Stimulated activated CD4-positive, alpha-beta T cell treated with anti-CD3 and anti-CD28 coated beads, TNF-alpha, amount 100 ng/mL, for 24 hours (primary cell): Measurements from ENCODE around the gene SH3BP2.
A peak's percentile ranks its signal among the peaks of the same experiment; 100 is the strongest.
"Not testable (repeated sequence)": the region's sequence is repeated elsewhere in the genome, so short reads cannot be mapped to it uniquely, and the experiment has no call there.

Experiments
- DNase-seq, 3 experiments: peaks; one replicate each; pipeline ENCODE4 v3.0.0-alpha.2; 2020; ENCODE audit warnings: low read depth in 3 of 3

SH3BP2 gene

GRCh38 chr4:2762486-2763370 is 30.2 kb upstream of the SH3BP2 start:
- not testable (repeated sequence) for DNase-seq

GRCh38 chr4:2763511-2763967 is 29.3 kb upstream of the SH3BP2 start:
- DNase-seq = no peak

- no peak for DNase-seq
Measured at GRCh38 chr4:2765832-2766526, 26.9 kb upstream of the SH3BP2 start.

GRCh38 chr4:2767046-2767704 is 25.7 kb upstream of the SH3BP2 start:
- no peak for DNase-seq

- DNase-seq = no peak
Measured at GRCh38 chr4:2767705-2768074, 25.2 kb upstream of the SH3BP2 start.

- DNase-seq = no peak
Measured at GRCh38 chr4:2768124-2768523, 24.8 kb upstream of the SH3BP2 start.

GRCh38 chr4:2768921-2769336 is 24.0 kb upstream of the SH3BP2 start:
- no peak for DNase-seq

GRCh38 chr4:2771264-2771663 is 21.6 kb upstream of the SH3BP2 start:
- no peak for DNase-seq

GRCh38 chr4:2780643-2781042 is 12.2 kb upstream of the SH3BP2 start:
- DNase-seq = not testable (repeated sequence)

- no peak for DNase-seq
Measured at GRCh38 chr4:2781911-2782310, 11.0 kb upstream of the SH3BP2 start.

GRCh38 chr4:2783790-2784189 is 9.1 kb upstream of the SH3BP2 start:
- no peak for DNase-seq

- DNase-seq = no peak
Measured at GRCh38 chr4:2785613-2786012, 7.3 kb upstream of the SH3BP2 start.

- DNase-seq = peak; percentile 53 to 74 (median 54)
Measured at GRCh38 chr4:2786152-2786671, 6.7 kb upstream of the SH3BP2 start.

GRCh38 chr4:2786794-2787229 is 6.1 kb upstream of the SH3BP2 start:
- DNase-seq = no peak

GRCh38 chr4:2787230-2788100 is 5.4 kb upstream of the SH3BP2 start:
- peak in 2 of 3 experiments; percentile 26 to 58 for DNase-seq

GRCh38 chr4:2788101-2788500 is 4.8 kb upstream of the SH3BP2 start:
- no peak for DNase-seq

- no peak for DNase-seq
Measured at GRCh38 chr4:2788532-2789103, 4.3 kb upstream of the SH3BP2 start.

GRCh38 chr4:2789351-2789750 is 3.5 kb upstream of the SH3BP2 start:
- DNase-seq = no peak

- DNase-seq = no peak
Measured at GRCh38 chr4:2789793-2790582, 2.9 kb upstream of the SH3BP2 start.
